Glomerular visceral epithelial cell (primary cell): ENCODE data around the gene ZNF778.

ENCODE experiments used
- DNase-seq: peaks from one replicate; pipeline ENCODE4 v3.0.0-alpha.2; 2016; ENCODE audit errors: extremely low spot score

The ZNF778 gene

GRCh38 chr16:89193576-89194293 is 23.8 kb upstream of the ZNF778 start:
- DNase-seq = no peak

GRCh38 chr16:89194340-89195311 is 22.9 kb upstream of the ZNF778 start:
- DNase-seq = no peak

- no peak for DNase-seq
Observed at GRCh38 chr16:89195521-89196171, 21.9 kb upstream of the ZNF778 start.

GRCh38 chr16:89197033-89197632 is 20.4 kb upstream of the ZNF778 start:
- no peak for DNase-seq

- DNase-seq = no peak
Observed at GRCh38 chr16:89197633-89198416, 19.7 kb upstream of the ZNF778 start.

GRCh38 chr16:89198417-89199240 is 18.9 kb upstream of the ZNF778 start:
- DNase-seq = no peak

- DNase-seq = no peak
Observed at GRCh38 chr16:89199241-89200123, 18.0 kb upstream of the ZNF778 start.

- DNase-seq = no peak
Observed at GRCh38 chr16:89200124-89200849, 17.2 kb upstream of the ZNF778 start, which contains the start of gene SLC22A31. TSS of gene SLC22A31 (minus strand) at chr16:89200537. CDS start at chr16:89200501, 36 bp downstream.

GRCh38 chr16:89200850-89201411 is 16.6 kb upstream of the ZNF778 start:
- no peak for DNase-seq

- peak; percentile 52 for DNase-seq
Observed at GRCh38 chr16:89201439-89202377, 15.8 kb upstream of the ZNF778 start.

GRCh38 chr16:89202422-89203215 is 14.9 kb upstream of the ZNF778 start:
- no peak for DNase-seq

GRCh38 chr16:89207993-89208392 is 9.5 kb upstream of the ZNF778 start:
- DNase-seq = no peak

- DNase-seq = no peak
Observed at GRCh38 chr16:89209522-89210044, 7.9 kb upstream of the ZNF778 start.

GRCh38 chr16:89210165-89210903 is 7.2 kb upstream of the ZNF778 start:
- DNase-seq = no peak

GRCh38 chr16:89210904-89211515 is 6.5 kb upstream of the ZNF778 start:
- no peak for DNase-seq
